Neural crest cell (in vitro differentiated cells): Measurements from ENCODE around the gene CRYBA2. TPM values are rescaled to one million over a fixed set of nuclear protein-coding genes. Genes with fewer than 3 reads are reported as not detected.

Experiments
- DNase-seq: peaks from one replicate; pipeline ENCODE4 v3.0.0; 2021; ENCODE audit warnings: low read depth, mixed read lengths, low spot score
- H3K27ac Mint-ChIP-seq: one replicate; pipeline ENCODE4 v1.8.0; 2021; ENCODE audit warnings: mild to moderate bottlenecking, mixed read lengths; ENCODE audit not compliant: unreplicated experiment
- H3K27me3 Mint-ChIP-seq: 2 replicates; pipeline ENCODE4 v1.8.0; 2021; ENCODE audit warnings: low read depth, mild to moderate bottlenecking, mixed read lengths
- H3K36me3 Mint-ChIP-seq: 2 replicates; pipeline ENCODE4 v1.8.0; 2021; ENCODE audit warnings: low read depth, mild to moderate bottlenecking, mixed read lengths
- H3K4me1 Mint-ChIP-seq: 2 replicates; pipeline ENCODE4 v1.8.0; 2021; ENCODE audit warnings: mixed read lengths
- H3K4me3 Mint-ChIP-seq: one replicate; pipeline ENCODE4 v1.8.0; 2021; ENCODE audit warnings: mild to moderate bottlenecking, mixed read lengths
- H3K9me3 Mint-ChIP-seq: 2 replicates; pipeline ENCODE4 v1.8.0; 2021; ENCODE audit warnings: mixed read lengths
- total RNA-seq: library from RNA; stranded (reverse); gene quantifications from 2 replicates; pipeline ENCODE4 v1.2.1, GENCODE V29; 2021
- TF ChIP-seq, protein P1 (sequence below): fragments of 200-600 bp; sonication (generic); conservative IDR thresholded peaks from 2 replicates; pipeline ENCODE4 v1.5.0; 2021; ENCODE audit warnings: antibody characterized with exemption, mild to moderate bottlenecking

Gene CRYBA2
- total RNA-seq, 1 donor from 2014 or later = not detected

DNA sequence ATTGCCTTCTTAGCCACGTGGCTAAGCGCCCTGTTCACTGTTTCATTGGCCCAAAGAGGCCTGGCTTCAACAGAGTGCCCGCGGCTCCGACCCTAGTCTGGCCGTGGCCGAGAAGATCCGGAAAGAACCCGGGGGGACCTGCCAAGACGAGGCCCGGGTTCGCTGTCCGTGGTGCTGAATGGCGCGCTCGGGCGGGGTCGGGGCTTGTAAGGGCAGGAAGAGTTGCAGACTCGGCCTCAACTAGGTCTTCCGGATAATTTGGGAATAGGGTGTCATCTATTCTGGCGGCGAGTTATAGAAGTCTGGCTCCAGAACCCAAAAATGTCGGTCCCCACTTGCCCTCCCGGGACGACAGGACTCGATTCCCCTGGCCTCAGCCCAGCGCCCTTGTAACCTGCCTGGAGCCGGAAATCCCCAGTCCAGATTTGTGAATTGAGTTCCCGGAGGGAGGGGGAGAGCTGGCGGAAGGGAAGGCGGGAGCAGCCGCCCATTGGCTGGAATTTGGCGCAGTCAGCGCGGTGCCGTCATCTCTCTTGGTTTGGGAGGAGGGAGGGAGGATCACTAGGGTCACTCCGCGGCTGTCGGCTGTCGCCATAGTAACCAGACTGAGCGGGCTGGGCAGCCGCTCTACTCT is 30.2 kb downstream of the CRYBA2 start:
- H3K36me3 Mint-ChIP-seq = no peaks in the 10 kb centered on the region
- H3K27me3 Mint-ChIP-seq = peaks cover 82% of the 10 kb centered on the region
- peak; percentile 96 for DNase-seq
- peak overlapping the region; percentile 92 for H3K27ac Mint-ChIP-seq
- peaks cover 37% of the 10 kb centered on the region for H3K4me1 Mint-ChIP-seq
- H3K4me3 Mint-ChIP-seq = peak overlapping the region; percentile 95
- TF ChIP-seq, protein P1, sequence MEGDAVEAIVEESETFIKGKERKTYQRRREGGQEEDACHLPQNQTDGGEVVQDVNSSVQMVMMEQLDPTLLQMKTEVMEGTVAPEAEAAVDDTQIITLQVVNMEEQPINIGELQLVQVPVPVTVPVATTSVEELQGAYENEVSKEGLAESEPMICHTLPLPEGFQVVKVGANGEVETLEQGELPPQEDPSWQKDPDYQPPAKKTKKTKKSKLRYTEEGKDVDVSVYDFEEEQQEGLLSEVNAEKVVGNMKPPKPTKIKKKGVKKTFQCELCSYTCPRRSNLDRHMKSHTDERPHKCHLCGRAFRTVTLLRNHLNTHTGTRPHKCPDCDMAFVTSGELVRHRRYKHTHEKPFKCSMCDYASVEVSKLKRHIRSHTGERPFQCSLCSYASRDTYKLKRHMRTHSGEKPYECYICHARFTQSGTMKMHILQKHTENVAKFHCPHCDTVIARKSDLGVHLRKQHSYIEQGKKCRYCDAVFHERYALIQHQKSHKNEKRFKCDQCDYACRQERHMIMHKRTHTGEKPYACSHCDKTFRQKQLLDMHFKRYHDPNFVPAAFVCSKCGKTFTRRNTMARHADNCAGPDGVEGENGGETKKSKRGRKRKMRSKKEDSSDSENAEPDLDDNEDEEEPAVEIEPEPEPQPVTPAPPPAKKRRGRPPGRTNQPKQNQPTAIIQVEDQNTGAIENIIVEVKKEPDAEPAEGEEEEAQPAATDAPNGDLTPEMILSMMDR = no peak
- H3K9me3 Mint-ChIP-seq = no peaks in the 10 kb centered on the region

DNA sequence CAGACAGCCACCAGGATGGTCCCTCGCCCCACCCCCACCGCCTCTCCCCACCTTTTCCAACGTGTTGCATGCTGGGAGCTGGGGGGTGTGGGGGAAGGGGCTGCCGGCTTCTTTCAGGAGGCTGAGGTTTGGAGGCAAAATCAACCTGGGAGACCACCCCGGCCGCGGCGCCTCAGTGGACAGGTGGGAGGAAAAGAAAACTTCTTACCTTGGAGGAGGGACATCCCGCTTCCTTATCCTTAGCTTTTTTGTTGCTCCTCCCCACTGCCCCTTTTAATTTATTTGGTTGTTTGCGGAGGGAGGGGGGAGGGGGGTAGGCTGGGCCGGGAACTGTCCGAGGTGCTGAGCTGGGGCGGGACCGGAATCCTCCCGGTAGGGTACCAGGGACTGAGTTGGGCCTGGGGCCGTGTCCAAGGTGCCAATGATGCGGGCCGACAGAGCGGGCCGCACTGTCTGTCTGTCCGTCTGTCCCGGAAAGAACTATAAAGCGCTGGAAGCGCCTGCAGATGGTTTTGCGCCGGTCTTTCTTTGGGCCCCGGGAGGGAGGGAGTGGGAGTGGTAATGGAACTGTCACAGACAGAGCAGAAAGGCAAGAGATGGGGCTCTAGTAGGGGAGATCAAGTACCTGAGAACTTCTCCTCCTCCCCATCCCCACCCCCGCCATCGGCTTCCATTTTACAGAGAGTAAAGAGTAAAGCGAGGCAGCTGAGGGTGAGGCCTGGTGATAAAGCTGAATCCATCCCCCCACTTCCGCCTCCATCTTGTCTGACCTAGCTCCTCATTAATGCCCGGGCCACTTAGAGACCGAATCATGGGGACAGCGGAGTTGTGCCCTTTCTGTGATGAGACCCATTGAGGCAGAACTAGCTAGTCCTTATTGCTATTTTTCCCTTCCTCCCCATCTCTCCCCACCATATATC is 31.3 kb downstream of the CRYBA2 start:
- no peak for DNase-seq
- Mint-ChIP-seq H3K9me3 (no peaks in the 10 kb centered on the region), H3K4me3 (peak overlapping the region; percentile 71), H3K27ac (no peak overlapping the region), H3K4me1 (peaks cover 40% of the 10 kb centered on the region), H3K27me3 (peaks cover 82% of the 10 kb centered on the region), H3K36me3 (no peaks in the 10 kb centered on the region)
- TF ChIP-seq, protein P1 = no peak

DNA sequence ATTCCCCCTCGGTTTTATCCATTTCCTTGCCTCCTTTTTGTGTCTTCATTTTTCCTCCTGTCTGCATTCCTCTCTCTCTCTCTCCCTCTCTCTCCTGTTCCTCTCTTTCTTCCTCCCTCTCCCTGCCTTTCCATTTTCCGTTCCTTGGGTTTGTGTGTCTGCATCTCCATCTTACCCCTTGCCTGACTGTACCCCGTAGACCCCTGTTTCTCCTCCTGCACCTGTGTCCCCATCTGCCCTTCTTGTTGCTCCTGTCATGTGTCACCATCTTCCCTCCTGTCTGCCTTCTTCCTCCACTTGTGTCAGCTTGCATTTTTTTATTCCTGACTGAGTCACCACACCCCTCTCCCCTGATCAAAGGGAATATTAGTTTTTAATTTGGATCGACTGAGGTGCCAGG is 32.0 kb downstream of the CRYBA2 start:
- Mint-ChIP-seq H3K36me3 (no peaks in the 10 kb centered on the region), H3K9me3 (no peaks in the 10 kb centered on the region), H3K27ac (no peak overlapping the region), H3K4me3 (peak overlapping the region; percentile 71), H3K27me3 (peaks cover 83% of the 10 kb centered on the region), H3K4me1 (peaks cover 40% of the 10 kb centered on the region)
- TF ChIP-seq, protein P1 = no peak
- DNase-seq = no peak

DNA sequence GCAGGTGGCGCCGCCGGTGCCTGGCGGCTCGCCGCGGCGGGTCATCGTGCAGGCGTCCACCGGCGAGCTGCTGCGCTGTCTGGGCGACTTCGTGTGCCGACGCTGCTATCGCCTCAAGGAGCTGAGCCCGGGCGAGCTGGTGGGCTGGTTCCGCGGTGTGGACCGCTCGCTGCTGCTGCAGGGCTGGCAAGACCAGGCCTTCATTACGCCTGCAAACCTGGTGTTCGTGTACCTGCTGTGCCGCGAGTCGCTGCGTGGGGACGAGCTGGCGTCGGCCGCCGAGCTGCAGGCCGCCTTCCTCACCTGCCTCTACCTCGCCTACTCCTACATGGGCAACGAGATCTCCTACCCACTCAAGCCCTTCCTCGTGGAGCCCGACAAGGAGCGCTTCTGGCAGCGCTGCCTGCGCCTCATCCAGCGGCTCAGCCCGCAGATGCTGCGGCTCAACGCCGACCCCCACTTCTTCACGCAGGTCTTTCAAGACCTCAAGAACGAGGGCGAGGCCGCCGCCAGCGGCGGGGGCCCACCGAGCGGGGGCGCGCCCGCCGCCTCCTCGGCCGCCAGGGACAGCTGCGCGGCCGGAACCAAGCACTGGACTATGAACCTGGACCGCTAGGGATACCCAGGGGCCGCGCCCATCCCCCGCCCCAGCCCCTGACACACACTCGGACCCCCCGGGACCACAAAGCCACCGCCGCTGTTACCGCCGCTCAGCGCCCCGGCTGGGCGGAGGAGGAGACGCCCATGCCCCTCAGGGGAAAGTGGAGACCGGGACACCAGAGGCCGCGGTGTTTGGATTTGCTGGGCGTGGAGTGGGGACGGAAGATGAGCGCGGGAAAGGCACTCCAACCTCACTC is 32.7 kb downstream of the CRYBA2 start:
- DNase-seq = no peak
- Mint-ChIP-seq H3K4me3 (peak overlapping the region; percentile 71), H3K27me3 (peaks cover 83% of the 10 kb centered on the region), H3K27ac (no peak overlapping the region), H3K36me3 (no peaks in the 10 kb centered on the region), H3K4me1 (peaks cover 40% of the 10 kb centered on the region), H3K9me3 (no peaks in the 10 kb centered on the region)
- TF ChIP-seq, protein P1 = no peak

GRCh38 chr2:218959761-218960308 is 33.4 kb downstream of the CRYBA2 start:
- DNase-seq = no peak
- Mint-ChIP-seq H3K9me3 (no peaks in the 10 kb centered on the region), H3K4me3 (no peak overlapping the region), H3K27ac (no peak overlapping the region), H3K4me1 (peaks cover 40% of the 10 kb centered on the region), H3K27me3 (peaks cover 89% of the 10 kb centered on the region), H3K36me3 (no peaks in the 10 kb centered on the region)
- TF ChIP-seq, protein P1 = peak; percentile 16
